Skeletal muscle satellite cell (primary cell): Measurements from ENCODE around the gene ZIM2.

Experiments used
- H3K27me3 ChIP-seq: 2 replicates; pipeline ENCODE4 v1.7.0; 2013; ENCODE audit warnings: low read length; ENCODE audit not compliant: control insufficient read depth, insufficient read depth
- H3K36me3 ChIP-seq: 2 replicates; pipeline ENCODE4 v1.7.0; 2013; ENCODE audit warnings: mild to moderate bottlenecking, control low read depth, low read length; ENCODE audit not compliant: insufficient read depth
- H3K4me1 ChIP-seq: 2 replicates; pipeline ENCODE4 v1.7.0; 2013; ENCODE audit warnings: low read length; ENCODE audit not compliant: control insufficient read depth, insufficient read depth
- H3K4me2 ChIP-seq: 2 replicates; pipeline ENCODE4 v1.7.0; 2013; ENCODE audit warnings: mild to moderate bottlenecking, low read length
- H3K4me3 ChIP-seq: 2 replicates; pipeline ENCODE4 v1.7.0; 2013; ENCODE audit warnings: low read length
- H3K9ac ChIP-seq: 2 replicates; pipeline ENCODE4 v1.7.0; 2013; ENCODE audit warnings: mild to moderate bottlenecking, low read depth, low read length, moderate library complexity
- H3K9me3 ChIP-seq: replicated peaks from 2 replicates; pipeline ENCODE4 v1.7.0; 2013; ENCODE audit warnings: mild to moderate bottlenecking, control low read depth, low read length

Gene ZIM2

DNA sequence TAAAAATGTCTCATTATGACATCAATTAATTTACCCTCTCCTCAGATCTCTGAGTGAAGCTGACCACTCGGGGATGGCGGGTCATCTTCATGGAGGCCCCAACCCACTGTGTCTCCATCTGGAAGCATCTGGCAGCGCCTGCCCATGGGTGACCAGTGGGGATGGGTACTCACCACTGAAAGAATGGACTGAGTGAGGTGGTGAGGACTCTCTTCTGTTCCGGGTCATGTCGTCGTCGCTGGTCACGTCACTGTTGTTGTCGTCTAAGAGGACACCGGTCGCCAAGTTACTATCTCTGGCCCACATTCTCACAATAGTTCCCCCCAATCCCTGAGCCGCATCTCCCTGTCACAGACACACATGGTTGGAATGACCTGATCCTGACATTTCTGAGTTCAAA lies 17.1 kb downstream of the ZIM2 start:
- H3K9me3 ChIP-seq = peaks cover 15% of the 10 kb centered on the region
- H3K36me3 ChIP-seq = no peaks in the 10 kb centered on the region
- H3K4me1 ChIP-seq = no peaks in the 10 kb centered on the region
- H3K27me3 ChIP-seq = no peaks in the 10 kb centered on the region
- H3K9ac ChIP-seq = no peak overlapping the region
- H3K4me3 ChIP-seq = no peak overlapping the region
- H3K4me2 ChIP-seq = no peak overlapping the region

DNA sequence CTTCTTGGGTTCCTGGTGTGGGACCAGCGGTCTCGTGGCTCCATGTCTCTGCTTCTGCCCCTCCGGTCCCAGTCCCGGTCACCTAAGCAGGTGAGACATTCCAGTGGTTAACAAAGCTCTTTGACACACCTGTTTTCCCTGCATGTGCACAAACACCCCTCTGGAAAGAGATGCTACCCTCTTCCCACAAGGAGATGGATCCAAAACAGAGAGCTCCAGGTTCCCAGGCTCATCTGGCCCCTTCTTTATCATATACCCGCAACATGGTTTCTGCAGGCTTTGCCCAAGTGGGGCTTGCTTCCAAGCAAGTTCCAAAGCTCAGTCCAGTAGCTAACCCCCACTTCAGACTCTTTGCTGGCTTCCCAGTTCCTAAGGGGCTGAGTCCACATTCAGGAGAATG lies 17.8 kb downstream of the ZIM2 start:
- Histone ChIP-seq H3K9ac (no peak overlapping the region), H3K9me3 (peaks cover 19% of the 10 kb centered on the region), H3K4me3 (no peak overlapping the region), H3K36me3 (no peaks in the 10 kb centered on the region), H3K4me1 (no peaks in the 10 kb centered on the region), H3K27me3 (no peaks in the 10 kb centered on the region), H3K4me2 (no peak overlapping the region)

GRCh38 chr19:56821675-56822074 lies 18.9 kb downstream of the ZIM2 start:
- no peak overlapping the region for H3K4me3 ChIP-seq
- peaks cover 22% of the 10 kb centered on the region for H3K9me3 ChIP-seq
- no peaks in the 10 kb centered on the region for H3K27me3 ChIP-seq
- H3K4me1 ChIP-seq = no peaks in the 10 kb centered on the region
- H3K9ac ChIP-seq = no peak overlapping the region
- no peaks in the 10 kb centered on the region for H3K36me3 ChIP-seq
- H3K4me2 ChIP-seq = no peak overlapping the region

GRCh38 chr19:56821209-56821608 lies 19.3 kb downstream of the ZIM2 start:
- H3K4me3 ChIP-seq = no peak overlapping the region
- H3K4me2 ChIP-seq = no peak overlapping the region
- H3K9me3 ChIP-seq = peaks cover 22% of the 10 kb centered on the region
- H3K9ac ChIP-seq = no peak overlapping the region
- H3K27me3 ChIP-seq = no peaks in the 10 kb centered on the region
- H3K36me3 ChIP-seq = no peaks in the 10 kb centered on the region
- no peaks in the 10 kb centered on the region for H3K4me1 ChIP-seq

DNA sequence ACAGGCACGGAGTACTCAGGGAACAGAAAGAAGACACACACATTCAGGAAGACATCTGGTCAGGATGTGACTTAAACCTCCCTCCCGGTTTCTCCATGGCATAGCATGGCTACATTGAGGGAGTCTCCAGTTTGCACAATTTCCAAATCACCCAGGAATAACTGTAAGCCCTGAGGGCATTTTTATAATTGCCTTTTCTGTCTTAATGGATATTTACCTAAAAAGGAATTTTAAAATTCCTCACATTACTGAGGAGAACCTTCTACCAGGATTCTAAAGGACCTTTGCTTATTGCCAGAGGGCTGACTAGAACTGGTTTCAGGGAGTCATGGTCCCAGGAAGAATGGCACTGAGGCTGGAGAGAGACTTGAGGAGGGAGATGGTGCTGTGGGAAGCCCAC lies 21.4 kb downstream of the ZIM2 start:
- no peak overlapping the region for H3K4me3 ChIP-seq
- H3K4me2 ChIP-seq = no peak overlapping the region
- H3K4me1 ChIP-seq = no peaks in the 10 kb centered on the region
- no peak overlapping the region for H3K9ac ChIP-seq
- H3K27me3 ChIP-seq = no peaks in the 10 kb centered on the region
- peaks cover 22% of the 10 kb centered on the region for H3K9me3 ChIP-seq
- H3K36me3 ChIP-seq = no peaks in the 10 kb centered on the region

GRCh38 chr19:56814656-56815055 lies 25.9 kb downstream of the ZIM2 start:
- Histone ChIP-seq H3K9ac (no peak overlapping the region), H3K9me3 (peaks cover 26% of the 10 kb centered on the region), H3K4me3 (no peak overlapping the region), H3K4me2 (no peak overlapping the region), H3K27me3 (no peaks in the 10 kb centered on the region), H3K4me1 (no peaks in the 10 kb centered on the region), H3K36me3 (no peaks in the 10 kb centered on the region)

GRCh38 chr19:56813531-56813930 lies 27.0 kb downstream of the ZIM2 start:
- H3K4me2 ChIP-seq = no peak overlapping the region
- H3K4me1 ChIP-seq = no peaks in the 10 kb centered on the region
- no peaks in the 10 kb centered on the region for H3K27me3 ChIP-seq
- peaks cover 24% of the 10 kb centered on the region for H3K9me3 ChIP-seq
- H3K4me3 ChIP-seq = no peak overlapping the region
- H3K36me3 ChIP-seq = no peaks in the 10 kb centered on the region
- H3K9ac ChIP-seq = no peak overlapping the region

DNA sequence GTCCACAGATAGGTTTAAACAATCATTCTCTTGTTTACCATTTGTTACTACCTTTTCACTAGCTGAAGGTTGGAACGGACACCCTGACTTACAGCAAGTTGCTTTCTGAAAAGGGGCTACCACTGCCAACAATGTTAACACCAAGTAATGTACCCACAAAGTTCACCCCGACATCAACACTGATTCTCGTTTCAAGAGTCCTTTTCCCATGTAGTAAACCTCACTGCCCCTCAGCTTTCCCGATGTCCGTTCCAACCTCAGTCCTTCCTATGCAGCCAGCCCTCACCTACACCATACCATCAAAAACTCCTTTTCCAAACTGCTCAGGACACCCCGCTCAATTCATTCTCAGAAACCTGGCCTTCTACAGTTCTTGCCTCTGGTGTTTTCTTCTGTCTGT lies 29.0 kb downstream of the ZIM2 start:
- no peaks in the 10 kb centered on the region for H3K36me3 ChIP-seq
- H3K27me3 ChIP-seq = no peaks in the 10 kb centered on the region
- H3K4me1 ChIP-seq = no peaks in the 10 kb centered on the region
- H3K9me3 ChIP-seq = peaks cover 28% of the 10 kb centered on the region
- no peak overlapping the region for H3K4me2 ChIP-seq
- H3K4me3 ChIP-seq = no peak overlapping the region
- no peak overlapping the region for H3K9ac ChIP-seq

DNA sequence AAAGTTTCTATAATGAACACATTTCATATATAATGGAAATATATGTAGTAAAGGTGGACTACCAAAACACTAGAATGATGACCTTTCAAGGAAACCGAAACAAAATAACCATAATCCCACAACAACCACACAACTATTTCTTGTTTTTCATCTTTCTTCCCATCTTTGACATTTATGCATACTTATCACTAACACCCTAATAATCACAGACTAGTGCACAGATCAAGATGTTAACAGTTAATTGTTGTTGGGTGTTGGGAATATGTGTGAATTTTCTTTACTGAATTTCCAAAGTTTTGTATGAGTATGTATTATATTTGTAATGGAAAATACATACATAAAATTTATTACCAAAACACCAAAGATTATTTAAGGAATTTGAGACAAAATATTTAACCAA lies 30.3 kb downstream of the ZIM2 start:
- no peak overlapping the region for H3K4me3 ChIP-seq
- no peaks in the 10 kb centered on the region for H3K27me3 ChIP-seq
- H3K4me2 ChIP-seq = no peak overlapping the region
- H3K4me1 ChIP-seq = no peaks in the 10 kb centered on the region
- H3K9ac ChIP-seq = no peak overlapping the region
- H3K36me3 ChIP-seq = no peaks in the 10 kb centered on the region
- peaks cover 30% of the 10 kb centered on the region for H3K9me3 ChIP-seq

- Histone ChIP-seq H3K9me3 (peaks cover 29% of the 10 kb centered on the region), H3K27me3 (no peaks in the 10 kb centered on the region), H3K4me3 (no peak overlapping the region), H3K9ac (no peak overlapping the region), H3K4me1 (no peaks in the 10 kb centered on the region), H3K36me3 (no peaks in the 10 kb centered on the region), H3K4me2 (no peak overlapping the region)
Observed at GRCh38 chr19:56808717-56809392, 31.7 kb downstream of the ZIM2 start.

DNA sequence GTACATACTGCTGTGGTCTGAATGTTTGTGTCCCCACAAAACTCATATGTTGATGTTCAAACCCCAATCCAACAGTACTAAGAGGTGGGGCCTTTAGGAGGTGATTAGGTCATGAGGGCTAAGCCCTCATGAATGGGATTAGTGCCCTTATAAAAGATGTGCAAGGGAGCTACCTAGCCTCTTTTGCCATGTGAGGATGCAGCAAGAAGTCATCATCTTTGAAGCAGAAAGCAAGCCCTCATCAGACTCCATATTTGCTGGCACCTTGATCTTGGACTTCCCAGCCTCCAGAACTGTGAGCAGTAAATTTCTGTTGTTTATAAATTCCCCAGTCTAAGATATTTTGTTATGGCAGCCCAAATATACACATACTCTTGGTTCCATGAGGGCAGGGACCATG lies 33.9 kb downstream of the ZIM2 start:
- H3K4me3 ChIP-seq = no peak overlapping the region
- H3K4me2 ChIP-seq = no peak overlapping the region
- H3K27me3 ChIP-seq = no peaks in the 10 kb centered on the region
- H3K36me3 ChIP-seq = no peaks in the 10 kb centered on the region
- no peak overlapping the region for H3K9ac ChIP-seq
- no peaks in the 10 kb centered on the region for H3K4me1 ChIP-seq
- H3K9me3 ChIP-seq = peaks cover 27% of the 10 kb centered on the region

- H3K9me3 ChIP-seq = peaks cover 18% of the 10 kb centered on the region
- no peaks in the 10 kb centered on the region for H3K27me3 ChIP-seq
- no peak overlapping the region for H3K9ac ChIP-seq
- H3K4me2 ChIP-seq = no peak overlapping the region
- no peak overlapping the region for H3K4me3 ChIP-seq
- H3K4me1 ChIP-seq = no peaks in the 10 kb centered on the region
- no peaks in the 10 kb centered on the region for H3K36me3 ChIP-seq
Observed at GRCh38 chr19:56778351-56778750, 62.2 kb downstream of the ZIM2 start.
